IMR-90 (cell line): ENCODE data around the gene YJU2. TPM values are rescaled to one million over a fixed set of nuclear protein-coding genes. Genes with fewer than 3 reads are reported as not detected.
"Not testable (repeated sequence)": the region's sequence is repeated elsewhere in the genome, so short reads cannot be mapped to it uniquely, and the experiment has no call there.

ENCODE experiments used
- ATAC-seq: fragments of 200-7000 bp; cut with Tn5 transposase; 2 replicates; pipeline ENCODE4 v1.9.1; 2020; ENCODE audit warnings: low read depth, mild to moderate bottlenecking, moderate library complexity
- BruUV-seq: library from RNA; stranded (reverse); fragments of 400-500 nt; replicated peaks from 2 replicates; lab custom pipeline; 2021; lab: Mats Ljungman, UMichigan
- CTCF ChIA-PET: fragments of 300-600 bp; formaldehyde crosslinking; extraction: SDS; loops from one replicate; lab custom pipeline; 2021; ENCODE audit warnings: antibody characterized with exemption; lab: Yijun Ruan, JAX
- POLR2A ChIA-PET: fragments of 300-600 bp; sonication (Branson Sonifier 250); formaldehyde crosslinking; loops from one replicate; lab custom pipeline; 2022; ENCODE audit warnings: antibody characterized with exemption; ENCODE audit not compliant: unreplicated experiment; lab: Charles Lee
- DNase-seq: peaks from one replicate; pipeline ENCODE4 v3.0.0; 2013
- H2AFZ ChIP-seq: replicated peaks from 2 replicates; pipeline ENCODE3; 2013; ENCODE audit warnings: low read length, mild to moderate bottlenecking; ENCODE audit not compliant: poor library complexity
- H2AK5ac ChIP-seq: 2 replicates; pipeline ENCODE4 v1.6.1; 2013; ENCODE audit warnings: low read depth, low read length, inconsistent platforms
- H2AK9ac ChIP-seq: replicated peaks from 2 replicates; pipeline ENCODE3; 2013; ENCODE audit warnings: mild to moderate bottlenecking, low read depth, low read length, moderate library complexity; ENCODE audit not compliant: poor library complexity
- H2BK120ac ChIP-seq: 2 replicates; pipeline ENCODE4 v1.6.1; 2013; ENCODE audit warnings: low read depth, low read length, inconsistent platforms
- H2BK15ac ChIP-seq: 3 replicates; pipeline ENCODE4 v1.6.1; 2013; ENCODE audit warnings: low read depth, low read length, inconsistent platforms
- H2BK20ac ChIP-seq: 2 replicates; pipeline ENCODE4 v1.6.1; 2013; ENCODE audit warnings: low read depth, mild to moderate bottlenecking, inconsistent platforms, low read length, moderate library complexity
- H2BK5ac ChIP-seq: 2 replicates; pipeline ENCODE4 v1.6.1; 2013; ENCODE audit warnings: mild to moderate bottlenecking, low read depth, low read length, inconsistent platforms; ENCODE audit not compliant: poor library complexity, severe bottlenecking
- H3K14ac ChIP-seq: replicated peaks from 2 replicates; pipeline ENCODE4 v1.6.1; 2013; ENCODE audit warnings: low read depth, low read length, inconsistent platforms
- H3K18ac ChIP-seq: 2 replicates; pipeline ENCODE4 v1.6.1; 2013; ENCODE audit warnings: low read depth, low read length, control low read depth
- H3K23ac ChIP-seq: 2 replicates; pipeline ENCODE4 v1.6.1; 2013; ENCODE audit warnings: low read depth, low read length, inconsistent platforms
- H3K27ac ChIP-seq: 2 replicates; pipeline ENCODE4 v1.5.1; 2013; ENCODE audit warnings: mild to moderate bottlenecking, control low read depth, low read length; ENCODE audit not compliant: insufficient read depth
- H3K27me3 ChIP-seq: 2 replicates; pipeline ENCODE4 v1.6.1; 2013; ENCODE audit warnings: low read length; ENCODE audit not compliant: control insufficient read depth, insufficient read depth
- H3K36me3 ChIP-seq: 2 replicates; pipeline ENCODE4 v1.6.1; 2013; ENCODE audit warnings: low read length, mixed read lengths; ENCODE audit not compliant: control insufficient read depth, insufficient read depth
- H3K4ac ChIP-seq: 2 replicates; pipeline ENCODE4 v1.6.1; 2013; ENCODE audit warnings: low read depth, low read length, inconsistent platforms
- H3K4me1 ChIP-seq: 2 replicates; pipeline ENCODE4 v1.6.1; 2013; ENCODE audit warnings: low read length, mixed read lengths; ENCODE audit not compliant: control insufficient read depth, insufficient read depth
- H3K4me2 ChIP-seq: 2 replicates; pipeline ENCODE4 v1.6.1; 2013; ENCODE audit warnings: low read depth, mild to moderate bottlenecking, control low read depth, low read length, moderate library complexity
- H3K4me3 ChIP-seq: 2 replicates; pipeline ENCODE4 v1.5.1; 2013; ENCODE audit warnings: low read depth, mild to moderate bottlenecking, control low read depth, low read length, moderate library complexity; ENCODE audit not compliant: insufficient read depth
- H3K56ac ChIP-seq: 2 replicates; pipeline ENCODE4 v1.6.1; 2013; ENCODE audit warnings: low read length, inconsistent platforms; ENCODE audit not compliant: insufficient read depth; ENCODE audit errors: extremely low read depth
- H3K79me1 ChIP-seq, 2 experiments: 2 replicates each; pipeline ENCODE4 v1.6.1; 2013; ENCODE audit warnings: low read length in 2 of 2, inconsistent platforms in 1 of 2, low read depth in 1 of 2
- H3K9ac ChIP-seq: 2 replicates; pipeline ENCODE4 v1.6.1; 2013; ENCODE audit warnings: low read depth, low read length, control low read depth
- H3K9me1 ChIP-seq: 2 replicates; pipeline ENCODE4 v1.6.1; 2013; ENCODE audit warnings: low read length, inconsistent platforms; ENCODE audit not compliant: insufficient read depth
- H3K9me3 ChIP-seq: 2 replicates; pipeline ENCODE4 v1.6.1; 2013; ENCODE audit warnings: low read length; ENCODE audit not compliant: control insufficient read depth, insufficient read depth
- H4K20me1 ChIP-seq: 2 replicates; pipeline ENCODE4 v1.6.1; 2013; ENCODE audit warnings: low read length, inconsistent platforms; ENCODE audit not compliant: insufficient read depth
- H4K5ac ChIP-seq: 2 replicates; pipeline ENCODE4 v1.6.1; 2013; ENCODE audit warnings: mild to moderate bottlenecking, low read depth, low read length, control low read depth
- H4K8ac ChIP-seq, 2 experiments: 2 replicates each; pipeline ENCODE4 v1.6.1; 2013; ENCODE audit warnings: low read depth in 2 of 2, low read length in 2 of 2, control low read depth in 1 of 2, inconsistent platforms in 1 of 2
- H4K91ac ChIP-seq: 2 replicates; pipeline ENCODE4 v1.6.1; 2013; ENCODE audit warnings: low read depth, low read length, inconsistent platforms; ENCODE audit not compliant: insufficient read depth
- WGBS, 2 experiments: methylation state at CpG; one replicate each; pipeline versions ENCODE4 v1.1.5 to v1.1.7; 2013; ENCODE audit warnings: missing lambda C conversion rate in 2 of 2; ENCODE audit not compliant: insufficient read length in 1 of 2; ENCODE audit errors: extremely low coverage in 2 of 2; 5-methylcytosine and 5-hydroxymethylcytosine counted together
- dilution Hi-C: fragments of 300-500 bp; cut with HindIII; formaldehyde crosslinking; loops from one replicate; pipeline ENCODE4 v1.14.3; 2018; ENCODE audit warnings: low sequenced_read_pairs; ENCODE audit not compliant: unreplicated experiment
- in situ Hi-C: fragments of 300-500 bp; cut with MboI; formaldehyde crosslinking; loops from 3 replicates; pipeline ENCODE4 v1.14.3; 2019; ENCODE audit warnings: low sequenced_read_pairs, inconsistent platforms, mixed read lengths
- intact Hi-C: fragments of 100-400 bp; cut with micrococcal nuclease; formaldehyde crosslinking; loops from 2 replicates; pipeline ENCODE4 v1.10.0; 2022
- polyA plus RNA-seq, 3 experiments: library from polyadenylated mRNA; depleted of rRNA; stranded (reverse); fragments of >200 nt; gene quantifications; 2 replicates each; pipeline ENCODE4 v1.2.3, GENCODE V29; 2012; ENCODE audit warnings: low replicate concordance in 1 of 3
- total RNA-seq: library from RNA; depleted of rRNA; stranded (reverse); fragments of >200 nt; gene quantifications from 2 replicates; pipeline ENCODE4 v1.2.3, GENCODE V29; 2012

YJU2 gene
- total and polyA plus RNA-seq, 2 of the 4 experiments (the other 2 are of a cell fraction), result 15.6 to 18.9 TPM

GRCh38 chr19:4218523-4218922, 28.4 kb upstream of the YJU2 start:
- WGBS, 2 experiments, result 100% methylated on average over 1 of the region's 1 CpG; no CpG with 5 or more reads in 1 of the 2 experiments
- H4K20me1 ChIP-seq, H3K56ac ChIP-seq, H4K8ac ChIP-seq, H3K4ac ChIP-seq, H3K27me3 ChIP-seq, H2AK9ac ChIP-seq, H2BK20ac ChIP-seq, in situ Hi-C loops, H3K36me3 ChIP-seq, dilution Hi-C loops, H2AFZ ChIP-seq, H3K9me1 ChIP-seq, H3K4me1 ChIP-seq, H3K18ac ChIP-seq, H2BK120ac ChIP-seq, H3K79me1 ChIP-seq, DNase-seq, intact Hi-C loops, BruUV-seq, H3K27ac ChIP-seq, H2AK5ac ChIP-seq, H4K91ac ChIP-seq, POLR2A ChIA-PET, H3K9me3 ChIP-seq, H3K9ac ChIP-seq, ATAC-seq, H2BK5ac ChIP-seq, H3K4me3 ChIP-seq, H2BK15ac ChIP-seq, H3K4me2 ChIP-seq, H3K14ac ChIP-seq, H4K5ac ChIP-seq, H3K23ac ChIP-seq: not testable (repeated sequence)
- CTCF ChIA-PET, result interaction anchor here (0.7 kb wide), 1 partner anchor 10 kb away, joined by 3 read pairs; no protein-coding TSS in a partner anchor
